HG03196 (cell line): ENCODE measurements around the gene VENTX.
"Not testable (repeated sequence)": the region's sequence is repeated elsewhere in the genome, so short reads cannot be mapped to it uniquely, and the experiment has no call there.

Experiments used
- ATAC-seq: cut with Tn5 transposase; IDR thresholded peaks from one replicate; pipeline ENCODE4 v1.9.1; 2021; ENCODE audit not compliant: unreplicated experiment

Gene VENTX

GRCh38 chr10:133234796-133235195, 2.9 kb upstream of the VENTX start:
- not testable (repeated sequence) for ATAC-seq

GRCh38 chr10:133235265-133235855, 2.3 kb upstream of the VENTX start:
- ATAC-seq = no peak

DNA sequence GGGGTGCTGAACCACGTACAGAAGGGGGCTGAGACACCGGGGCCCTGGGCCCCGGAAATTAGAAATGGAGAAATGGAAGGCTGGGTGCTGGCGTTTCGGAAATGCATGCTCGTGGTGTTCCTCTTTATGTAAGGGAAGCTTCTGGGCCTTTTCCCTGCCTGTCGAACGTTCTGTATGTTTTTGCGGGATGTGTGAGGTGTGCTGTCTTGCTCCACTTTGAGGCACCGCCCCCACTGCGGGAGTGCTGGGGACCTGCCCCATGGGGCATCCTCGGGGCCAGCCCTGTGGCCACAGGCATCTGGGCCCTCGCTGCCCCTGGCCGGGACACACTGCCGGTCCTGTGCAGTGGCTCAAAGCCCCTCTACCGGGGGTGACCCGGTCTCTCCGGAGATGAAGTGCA, 1.7 kb upstream of the VENTX start:
- no peak for ATAC-seq

- ATAC-seq = no peak
Measured at GRCh38 chr10:133236401-133237240, 1.0 kb upstream of the VENTX start.

DNA sequence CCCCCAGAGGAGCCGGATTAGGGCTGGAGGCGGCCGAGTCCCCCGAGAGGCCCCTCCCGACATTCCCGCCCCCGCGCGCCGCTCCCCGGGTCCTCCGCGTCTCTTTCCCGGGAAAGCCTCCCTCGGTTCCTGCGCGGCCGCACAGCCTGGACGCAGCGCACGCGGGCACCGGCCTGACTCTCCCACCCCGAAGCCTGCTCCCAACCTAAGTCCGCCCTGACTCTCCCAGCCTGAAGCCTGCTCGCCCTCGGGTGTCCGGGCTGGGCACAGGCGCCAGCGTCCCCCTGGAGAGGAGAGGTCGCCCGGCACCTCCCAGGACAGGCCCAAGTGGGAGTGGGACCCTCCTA, 441 bp upstream of the VENTX start:
- no peak for ATAC-seq

GRCh38 chr10:133238466-133238804, 780 bp downstream of the VENTX start:
- ATAC-seq = no peak

- ATAC-seq = no peak
Measured at GRCh38 chr10:133239990-133240389, 2.3 kb downstream of the VENTX start.

DNA sequence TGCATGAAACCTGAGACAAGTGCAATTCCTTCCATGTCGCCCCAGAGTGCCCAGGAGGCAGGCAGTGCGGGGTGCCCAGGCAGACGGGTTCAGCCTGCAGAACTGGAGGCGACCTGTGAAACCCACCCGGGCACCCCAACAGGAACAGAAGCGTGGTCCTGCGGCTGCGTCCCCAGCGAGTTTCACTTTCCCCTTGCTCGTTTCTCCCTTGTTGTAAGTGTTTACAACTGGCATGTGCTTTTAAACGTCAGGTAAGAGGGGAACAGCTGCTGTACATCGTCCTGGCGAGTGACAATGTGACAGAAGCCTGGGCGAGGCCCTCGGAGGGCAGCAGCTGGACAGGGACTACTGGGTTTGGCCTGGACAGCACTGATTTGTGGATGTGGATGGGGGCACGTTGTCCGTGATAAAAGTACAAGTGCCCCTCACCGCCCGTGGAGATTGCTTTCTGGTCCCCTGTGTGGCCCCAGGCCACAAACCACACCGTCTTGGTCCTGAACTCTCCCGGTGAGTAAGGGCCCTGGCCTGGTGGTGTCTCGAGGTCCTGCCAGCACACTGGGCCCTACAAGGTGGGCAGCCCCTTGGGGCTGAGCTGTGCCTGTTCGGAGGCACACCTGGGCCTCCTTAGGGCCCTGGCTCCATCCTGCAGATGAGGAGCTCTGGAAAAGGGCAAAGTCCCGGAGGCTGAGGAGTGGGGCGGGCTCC, 4.0 kb downstream of the VENTX start:
- no peak for ATAC-seq

- ATAC-seq = no peak
Measured at GRCh38 chr10:133242611-133243356, 5.1 kb downstream of the VENTX start.

GRCh38 chr10:133243593-133243992, 5.9 kb downstream of the VENTX start:
- no peak for ATAC-seq

- no peak for ATAC-seq
Measured at GRCh38 chr10:133245439-133246235, 8.0 kb downstream of the VENTX start.

DNA sequence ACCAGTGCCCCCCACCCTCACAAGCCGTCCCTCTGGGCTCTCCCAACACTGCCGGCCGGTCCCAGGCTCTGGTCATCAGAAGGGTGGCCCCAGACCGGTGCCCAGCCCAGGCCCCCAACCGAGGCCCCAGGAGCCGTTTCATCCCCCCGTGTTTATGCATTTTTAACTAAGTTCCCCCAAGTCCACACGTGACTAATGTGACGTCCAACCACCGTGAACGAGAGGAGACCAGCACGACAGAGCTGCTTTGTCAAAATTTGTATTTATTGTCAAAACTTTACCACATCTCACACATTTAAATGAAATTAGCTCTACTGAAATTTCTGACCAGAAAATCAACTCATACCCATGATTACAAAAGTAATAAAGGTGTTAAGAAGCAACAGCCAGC, 8.6 kb downstream of the VENTX start:
- ATAC-seq = no peak

- ATAC-seq = no peak
Measured at GRCh38 chr10:133247681-133248333, 10.2 kb downstream of the VENTX start.

DNA sequence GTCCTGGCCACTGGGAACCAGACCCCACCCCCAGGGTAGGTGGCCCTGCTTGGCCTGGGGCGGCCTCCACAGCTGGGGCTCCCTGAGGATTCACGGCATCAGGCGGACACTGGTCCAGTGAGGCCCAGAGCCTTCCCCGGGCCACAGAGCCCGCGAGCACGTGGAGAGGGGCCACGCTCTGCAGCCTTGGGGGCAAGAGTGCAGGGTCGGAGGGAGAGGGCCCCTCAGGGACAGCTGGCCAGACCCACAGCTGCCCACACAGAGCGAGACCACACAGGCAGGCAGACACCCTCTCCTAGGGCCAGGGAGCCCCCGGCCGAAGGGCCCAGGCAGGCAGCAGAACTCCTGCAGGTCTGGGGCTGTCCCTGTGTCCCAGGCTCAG, 10.7 kb downstream of the VENTX start:
- ATAC-seq = no peak

- ATAC-seq = no peak
Measured at GRCh38 chr10:133249094-133249780, 11.6 kb downstream of the VENTX start.

GRCh38 chr10:133249975-133250754, 12.5 kb downstream of the VENTX start:
- ATAC-seq = no peak

DNA sequence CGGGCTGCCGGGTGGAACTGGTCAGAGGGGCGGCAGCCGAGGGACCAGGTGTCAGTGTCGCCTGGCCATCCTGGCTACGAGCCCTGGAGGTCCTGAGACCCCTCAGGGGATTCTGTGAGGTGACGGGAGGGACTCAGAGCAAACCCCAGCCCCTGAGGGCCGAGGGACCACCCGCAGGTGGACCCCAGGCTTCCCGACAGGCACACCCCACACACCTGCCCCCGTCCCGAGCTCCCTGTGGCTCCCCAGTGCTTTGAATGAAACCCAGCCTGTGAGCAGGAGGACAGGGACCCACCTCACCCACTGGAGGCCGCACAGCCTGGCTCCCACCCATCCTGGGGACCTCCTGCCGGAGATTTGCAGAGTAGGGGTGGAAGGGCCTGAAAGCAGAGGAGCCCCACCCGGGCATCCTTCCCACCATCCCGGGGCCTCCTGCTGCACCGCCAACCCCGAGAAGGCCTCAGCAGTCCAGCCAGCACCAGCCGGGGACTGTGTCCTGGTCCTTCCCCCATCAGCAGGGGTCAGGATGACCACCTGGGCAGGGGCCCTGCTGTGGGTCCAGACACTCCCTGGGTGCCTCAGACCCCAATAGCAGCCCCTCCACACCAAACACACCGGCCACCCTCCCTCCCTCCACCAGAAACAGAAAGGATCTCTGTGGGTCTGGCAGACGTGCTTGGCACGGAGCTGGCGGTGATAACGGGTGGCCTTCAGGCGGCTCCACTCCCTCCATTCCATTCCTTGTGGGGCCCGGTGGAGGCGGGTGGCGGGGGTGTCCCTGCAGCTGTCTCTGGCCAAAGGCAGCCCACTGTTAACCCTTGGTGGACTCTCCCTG, 13.9 kb downstream of the VENTX start:
- ATAC-seq = no peak

DNA sequence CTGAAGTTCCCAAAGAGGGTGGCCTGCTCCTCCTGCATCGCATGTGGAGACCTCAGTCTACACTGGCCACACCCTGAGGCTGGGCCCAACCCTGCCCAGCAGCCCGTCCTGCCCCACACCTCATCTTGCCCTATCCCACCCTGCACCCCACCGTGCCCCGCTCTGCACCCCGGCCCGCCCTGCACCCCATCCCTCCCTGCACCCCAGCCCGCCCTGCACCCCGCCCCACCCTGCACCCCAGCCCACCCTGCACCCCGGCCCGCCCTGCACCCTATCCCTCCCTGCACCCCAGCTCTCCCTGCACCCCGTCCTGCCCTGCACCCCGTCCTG, 14.5 kb downstream of the VENTX start:
- ATAC-seq = no peak
